IMR-90 (cell line): ENCODE measurements around the gene NQO2. TPM values are rescaled to one million over a fixed set of nuclear protein-coding genes. Genes with fewer than 3 reads are reported as not detected.

ENCODE experiments used
- ATAC-seq: fragments of 200-7000 bp; cut with Tn5 transposase; 2 replicates; pipeline ENCODE4 v1.9.1; 2020; ENCODE audit warnings: low read depth, mild to moderate bottlenecking, moderate library complexity
- BruUV-seq: library from RNA; stranded (reverse); fragments of 400-500 nt; replicated peaks from 2 replicates; lab custom pipeline; 2021; lab: Mats Ljungman, UMichigan
- CTCF ChIA-PET: fragments of 300-600 bp; formaldehyde crosslinking; extraction: SDS; loops from one replicate; lab custom pipeline; 2021; ENCODE audit warnings: antibody characterized with exemption; lab: Yijun Ruan, JAX
- POLR2A ChIA-PET: fragments of 300-600 bp; sonication (Branson Sonifier 250); formaldehyde crosslinking; loops from one replicate; lab custom pipeline; 2022; ENCODE audit warnings: antibody characterized with exemption; ENCODE audit not compliant: unreplicated experiment; lab: Charles Lee
- DNase-seq: peaks from one replicate; pipeline ENCODE4 v3.0.0; 2013
- H2AFZ ChIP-seq: replicated peaks from 2 replicates; pipeline ENCODE3; 2013; ENCODE audit warnings: low read length, mild to moderate bottlenecking; ENCODE audit not compliant: poor library complexity
- H2AK5ac ChIP-seq: 2 replicates; pipeline ENCODE4 v1.6.1; 2013; ENCODE audit warnings: low read depth, low read length, inconsistent platforms
- H2AK9ac ChIP-seq: replicated peaks from 2 replicates; pipeline ENCODE3; 2013; ENCODE audit warnings: mild to moderate bottlenecking, low read depth, low read length, moderate library complexity; ENCODE audit not compliant: poor library complexity
- H2BK120ac ChIP-seq: 2 replicates; pipeline ENCODE4 v1.6.1; 2013; ENCODE audit warnings: low read depth, low read length, inconsistent platforms
- H2BK15ac ChIP-seq: 3 replicates; pipeline ENCODE4 v1.6.1; 2013; ENCODE audit warnings: low read depth, low read length, inconsistent platforms
- H2BK20ac ChIP-seq: 2 replicates; pipeline ENCODE4 v1.6.1; 2013; ENCODE audit warnings: low read depth, mild to moderate bottlenecking, inconsistent platforms, low read length, moderate library complexity
- H2BK5ac ChIP-seq: 2 replicates; pipeline ENCODE4 v1.6.1; 2013; ENCODE audit warnings: mild to moderate bottlenecking, low read depth, low read length, inconsistent platforms; ENCODE audit not compliant: poor library complexity, severe bottlenecking
- H3K14ac ChIP-seq: replicated peaks from 2 replicates; pipeline ENCODE4 v1.6.1; 2013; ENCODE audit warnings: low read depth, low read length, inconsistent platforms
- H3K18ac ChIP-seq: 2 replicates; pipeline ENCODE4 v1.6.1; 2013; ENCODE audit warnings: low read depth, low read length, control low read depth
- H3K23ac ChIP-seq: 2 replicates; pipeline ENCODE4 v1.6.1; 2013; ENCODE audit warnings: low read depth, low read length, inconsistent platforms
- H3K27ac ChIP-seq: 2 replicates; pipeline ENCODE4 v1.5.1; 2013; ENCODE audit warnings: mild to moderate bottlenecking, control low read depth, low read length; ENCODE audit not compliant: insufficient read depth
- H3K27me3 ChIP-seq: 2 replicates; pipeline ENCODE4 v1.6.1; 2013; ENCODE audit warnings: low read length; ENCODE audit not compliant: control insufficient read depth, insufficient read depth
- H3K36me3 ChIP-seq: 2 replicates; pipeline ENCODE4 v1.6.1; 2013; ENCODE audit warnings: low read length, mixed read lengths; ENCODE audit not compliant: control insufficient read depth, insufficient read depth
- H3K4ac ChIP-seq: 2 replicates; pipeline ENCODE4 v1.6.1; 2013; ENCODE audit warnings: low read depth, low read length, inconsistent platforms
- H3K4me1 ChIP-seq: 2 replicates; pipeline ENCODE4 v1.6.1; 2013; ENCODE audit warnings: low read length, mixed read lengths; ENCODE audit not compliant: control insufficient read depth, insufficient read depth
- H3K4me2 ChIP-seq: 2 replicates; pipeline ENCODE4 v1.6.1; 2013; ENCODE audit warnings: low read depth, mild to moderate bottlenecking, control low read depth, low read length, moderate library complexity
- H3K4me3 ChIP-seq: 2 replicates; pipeline ENCODE4 v1.5.1; 2013; ENCODE audit warnings: low read depth, mild to moderate bottlenecking, control low read depth, low read length, moderate library complexity; ENCODE audit not compliant: insufficient read depth
- H3K56ac ChIP-seq: 2 replicates; pipeline ENCODE4 v1.6.1; 2013; ENCODE audit warnings: low read length, inconsistent platforms; ENCODE audit not compliant: insufficient read depth; ENCODE audit errors: extremely low read depth
- H3K79me1 ChIP-seq, 2 experiments: 2 replicates each; pipeline ENCODE4 v1.6.1; 2013; ENCODE audit warnings: low read length in 2 of 2, inconsistent platforms in 1 of 2, low read depth in 1 of 2
- H3K9ac ChIP-seq: 2 replicates; pipeline ENCODE4 v1.6.1; 2013; ENCODE audit warnings: low read depth, low read length, control low read depth
- H3K9me1 ChIP-seq: 2 replicates; pipeline ENCODE4 v1.6.1; 2013; ENCODE audit warnings: low read length, inconsistent platforms; ENCODE audit not compliant: insufficient read depth
- H3K9me3 ChIP-seq: 2 replicates; pipeline ENCODE4 v1.6.1; 2013; ENCODE audit warnings: low read length; ENCODE audit not compliant: control insufficient read depth, insufficient read depth
- H4K20me1 ChIP-seq: 2 replicates; pipeline ENCODE4 v1.6.1; 2013; ENCODE audit warnings: low read length, inconsistent platforms; ENCODE audit not compliant: insufficient read depth
- H4K5ac ChIP-seq: 2 replicates; pipeline ENCODE4 v1.6.1; 2013; ENCODE audit warnings: mild to moderate bottlenecking, low read depth, low read length, control low read depth
- H4K8ac ChIP-seq, 2 experiments: 2 replicates each; pipeline ENCODE4 v1.6.1; 2013; ENCODE audit warnings: low read depth in 2 of 2, low read length in 2 of 2, control low read depth in 1 of 2, inconsistent platforms in 1 of 2
- H4K91ac ChIP-seq: 2 replicates; pipeline ENCODE4 v1.6.1; 2013; ENCODE audit warnings: low read depth, low read length, inconsistent platforms; ENCODE audit not compliant: insufficient read depth
- BHLHE40 ChIP-seq: fragments of 150-350 bp; IDR thresholded peaks from 2 replicates; pipeline ENCODE4 v1.6.1; 2016; ENCODE audit warnings: mild to moderate bottlenecking, low read depth, low read length
- CHD1 ChIP-seq: IDR thresholded peaks from 2 replicates; pipeline ENCODE4 v1.6.1; 2012; ENCODE audit warnings: low read depth, low read length, improper control_type of control experiment
- CTCF ChIP-seq: conservative IDR thresholded peaks from 2 replicates; pipeline ENCODE4 v1.5.1; 2012; ENCODE audit warnings: mild to moderate bottlenecking, low read depth, low read length, improper control_type of control experiment
- ELK1 ChIP-seq: fragments of 150-350 bp; IDR thresholded peaks from 2 replicates; pipeline ENCODE4 v1.6.1; 2016; ENCODE audit warnings: low read depth, mild to moderate bottlenecking, low read length, moderate library complexity, borderline replicate concordance
- FOS ChIP-seq: fragments of 150-350 bp; IDR thresholded peaks from 2 replicates; pipeline ENCODE4 v1.6.1; 2016; ENCODE audit warnings: low read depth, low read length
- MAFK ChIP-seq: IDR thresholded peaks from 2 replicates; pipeline ENCODE4 v1.6.1; 2012; ENCODE audit warnings: low read depth, low read length, improper control_type of control experiment
- MAZ ChIP-seq: IDR thresholded peaks from 2 replicates; pipeline ENCODE4 v1.6.1; 2012; ENCODE audit warnings: low read depth, mild to moderate bottlenecking, low read length, improper control_type of control experiment, moderate library complexity, borderline replicate concordance
- MXI1 ChIP-seq: IDR thresholded peaks from 2 replicates; pipeline ENCODE4 v1.6.1; 2012; ENCODE audit warnings: low read depth, mild to moderate bottlenecking, low read length, moderate library complexity, borderline replicate concordance
- NFE2L2 ChIP-seq: fragments of 150-350 bp; IDR thresholded peaks from 2 replicates; pipeline ENCODE4 v1.6.1; 2016; ENCODE audit warnings: low read depth, mild to moderate bottlenecking, low read length
- RAD21 ChIP-seq: IDR thresholded peaks from 2 replicates; pipeline ENCODE4 v1.6.1; 2012; ENCODE audit warnings: low read length, improper control_type of control experiment
- WGBS, 2 experiments: methylation state at CpG; one replicate each; pipeline versions ENCODE4 v1.1.5 to v1.1.7; 2013; ENCODE audit warnings: missing lambda C conversion rate in 2 of 2; ENCODE audit not compliant: insufficient read length in 1 of 2; ENCODE audit errors: extremely low coverage in 2 of 2; 5-methylcytosine and 5-hydroxymethylcytosine counted together
- dilution Hi-C: fragments of 300-500 bp; cut with HindIII; formaldehyde crosslinking; loops from one replicate; pipeline ENCODE4 v1.14.3; 2018; ENCODE audit warnings: low sequenced_read_pairs; ENCODE audit not compliant: unreplicated experiment
- in situ Hi-C: fragments of 300-500 bp; cut with MboI; formaldehyde crosslinking; loops from 3 replicates; pipeline ENCODE4 v1.14.3; 2019; ENCODE audit warnings: low sequenced_read_pairs, inconsistent platforms, mixed read lengths
- intact Hi-C: fragments of 100-400 bp; cut with micrococcal nuclease; formaldehyde crosslinking; loops from 2 replicates; pipeline ENCODE4 v1.10.0; 2022
- polyA plus RNA-seq, 3 experiments: library from polyadenylated mRNA; depleted of rRNA; stranded (reverse); fragments of >200 nt; gene quantifications; 2 replicates each; pipeline ENCODE4 v1.2.3, GENCODE V29; 2012; ENCODE audit warnings: low replicate concordance in 1 of 3
- total RNA-seq: library from RNA; depleted of rRNA; stranded (reverse); fragments of >200 nt; gene quantifications from 2 replicates; pipeline ENCODE4 v1.2.3, GENCODE V29; 2012

Gene NQO2
- total and polyA plus RNA-seq, 2 of the 4 experiments (the other 2 are of a cell fraction) = 42.5 to 72.1 TPM

- TF ChIP-seq RAD21 = no peak
Observed at GRCh38 chr6:3022765-3023662, 23.3 kb downstream of the NQO2 start (continued).

- in situ Hi-C loops (no loop called here), intact Hi-C loops (no loop called here), dilution Hi-C loops (no loop called here)
- Histone ChIP-seq H3K27me3 (no peaks in the 10 kb centered on the region), H2BK15ac (peak overlapping the region; percentile 97), H3K9ac (peak overlapping the region; percentile 58), H2AK9ac (peak overlapping the region; percentile 94), H3K56ac (peak overlapping the region; percentile 28; the same call in 1 of the 2 replicates), H3K36me3 (no peaks in the 10 kb centered on the region), H3K9me3 (no peaks in the 10 kb centered on the region), H4K91ac (peak overlapping the region; percentile 99), H3K4me3 (peak overlapping the region; percentile 31), H3K23ac (peak overlapping the region; percentile 96), H2BK5ac (peak overlapping the region; percentile 90), H3K4me1 (peaks cover 12% of the 10 kb centered on the region), H4K20me1 (no peaks in the 10 kb centered on the region), H3K79me1 (peaks cover 16 to 26% of the 10 kb centered on the region in 2 experiments), H4K8ac (peak overlapping the region; percentile 97 to 100), H2BK120ac (peak overlapping the region; percentile 96), H4K5ac (peak overlapping the region; percentile 99), H3K27ac (peak overlapping the region; percentile 96), H3K18ac (peak overlapping the region; percentile 93), H3K4me2 (peak overlapping the region; percentile 70), H3K9me1 (peaks cover 7% of the 10 kb centered on the region; the same call in 1 of the 2 replicates), H3K14ac (peak overlapping the region; percentile 95), H2AK5ac (peak overlapping the region; percentile 97), H2BK20ac (peak overlapping the region; percentile 87), H2AFZ (peak overlapping the region; percentile 96), H3K4ac (peak overlapping the region; percentile 99)
- 82% methylated on average over 10 of the region's 32 CpGs; no CpG with 5 or more reads in 1 of the 2 experiments for WGBS, 2 experiments
- BruUV-seq = no TSS peak
- DNase-seq (peak; percentile 86), ATAC-seq (peak; percentile 95)
- ChIA-PET CTCF (interaction anchor here (0.5 to 1.1 kb wide), 2 partner anchors 22 to 892 kb away, joined by 3 read pairs; no protein-coding TSS in a partner anchor), POLR2A (interaction anchor here (1.1 kb wide), 2 partner anchors 22 to 25 kb away, joined by 3 to 6 read pairs; no protein-coding TSS in a partner anchor)
- TF ChIP-seq CHD1 (no peak), MAFK (peak; percentile 68), FOS (peak; percentile 62), NFE2L2 (peak; percentile 92), MAZ (peak; percentile 56; the same call in 1 of the 2 replicates), CTCF (no peak), BHLHE40 (peak; percentile 64), MXI1 (peak; percentile 71; the same call in 1 of the 2 replicates), ELK1 (no peak)
Observed at GRCh38 chr6:3023663-3024483, 24.2 kb downstream of the NQO2 start.
